Vagina (tissue), 2 donors: ENCODE data around the gene NXT1.

Source experiments
- POLR2A ChIP-seq, 2 donors: fragments of 450-650 bp; IDR thresholded peaks; one replicate each; pipeline ENCODE4 v1.6.1; 2017; ENCODE audit warnings: antibody characterized with exemption in 2 of 2, mild to moderate bottlenecking in 2 of 2, moderate library complexity in 2 of 2
- POLR2AphosphoS5 ChIP-seq, 2 donors: sonication (generic); formaldehyde crosslinking; IDR thresholded peaks; one replicate each; pipeline ENCODE4 v1.9.0; 2017; ENCODE audit warnings: antibody characterized with exemption in 2 of 2, mild to moderate bottlenecking in 2 of 2, low read depth in 1 of 2; ENCODE audit not compliant: insufficient read depth in 1 of 2
- TF ChIP-seq, protein P1 (sequence below), 3 experiments: fragments of 450-650 bp in 2 of 3; fragments of 200-600 bp in 1 of 3; sonication (generic) in 1 of 3; IDR thresholded peaks; one replicate each; pipeline ENCODE4 v1.5.1; 2017 to 2019; ENCODE audit warnings: antibody characterized with exemption in 3 of 3, mild to moderate bottlenecking in 2 of 3, moderate library complexity in 2 of 3

DNA sequence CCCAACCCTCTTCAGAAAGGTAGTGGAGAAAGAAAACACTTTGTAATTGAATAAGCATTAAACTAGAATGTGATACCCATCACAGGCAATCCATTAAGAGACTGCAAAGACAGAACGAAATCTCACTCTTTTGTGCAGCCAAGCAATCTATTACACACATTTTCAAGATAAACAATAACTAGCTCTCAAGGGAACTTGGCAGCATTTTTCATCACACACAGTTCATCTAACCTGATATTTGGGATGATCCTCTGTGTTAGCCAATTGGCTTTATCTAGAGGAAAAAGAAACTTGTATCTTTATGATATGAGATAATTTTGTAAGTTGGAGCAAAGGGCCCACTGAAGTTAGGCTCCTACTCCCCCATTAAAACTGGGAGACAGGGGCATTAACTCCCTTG is 9.9 kb downstream of the NXT1 start:
- TF ChIP-seq, protein P1, sequence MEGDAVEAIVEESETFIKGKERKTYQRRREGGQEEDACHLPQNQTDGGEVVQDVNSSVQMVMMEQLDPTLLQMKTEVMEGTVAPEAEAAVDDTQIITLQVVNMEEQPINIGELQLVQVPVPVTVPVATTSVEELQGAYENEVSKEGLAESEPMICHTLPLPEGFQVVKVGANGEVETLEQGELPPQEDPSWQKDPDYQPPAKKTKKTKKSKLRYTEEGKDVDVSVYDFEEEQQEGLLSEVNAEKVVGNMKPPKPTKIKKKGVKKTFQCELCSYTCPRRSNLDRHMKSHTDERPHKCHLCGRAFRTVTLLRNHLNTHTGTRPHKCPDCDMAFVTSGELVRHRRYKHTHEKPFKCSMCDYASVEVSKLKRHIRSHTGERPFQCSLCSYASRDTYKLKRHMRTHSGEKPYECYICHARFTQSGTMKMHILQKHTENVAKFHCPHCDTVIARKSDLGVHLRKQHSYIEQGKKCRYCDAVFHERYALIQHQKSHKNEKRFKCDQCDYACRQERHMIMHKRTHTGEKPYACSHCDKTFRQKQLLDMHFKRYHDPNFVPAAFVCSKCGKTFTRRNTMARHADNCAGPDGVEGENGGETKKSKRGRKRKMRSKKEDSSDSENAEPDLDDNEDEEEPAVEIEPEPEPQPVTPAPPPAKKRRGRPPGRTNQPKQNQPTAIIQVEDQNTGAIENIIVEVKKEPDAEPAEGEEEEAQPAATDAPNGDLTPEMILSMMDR (IDR thresholded peaks at IDR 0.05), result no peak
- no peak for TF ChIP-seq POLR2AphosphoS5 (IDR thresholded peaks at IDR 0.05; ENCODE audit: insufficient read depth in 1 of 2, low read depth in 1 of 2)
- TF ChIP-seq POLR2A (IDR thresholded peaks at IDR 0.05), result no peak
